Stimulated activated CD4-positive, alpha-beta T cell treated with anti-CD3 and anti-CD28 coated beads, Interleukin-15, amount 100 ng/mL, for 48 hours (primary cell): Measurements from ENCODE around the gene CLCNKB.
"Not testable (repeated sequence)": the region's sequence is repeated elsewhere in the genome, so short reads cannot be mapped to it uniquely, and the experiment has no call there.

Source experiments
- DNase-seq, 2 donors: peaks; one replicate each; pipeline ENCODE4 v3.0.0-alpha.2; 2020; ENCODE audit warnings: low read depth in 2 of 2

Gene CLCNKB

DNA sequence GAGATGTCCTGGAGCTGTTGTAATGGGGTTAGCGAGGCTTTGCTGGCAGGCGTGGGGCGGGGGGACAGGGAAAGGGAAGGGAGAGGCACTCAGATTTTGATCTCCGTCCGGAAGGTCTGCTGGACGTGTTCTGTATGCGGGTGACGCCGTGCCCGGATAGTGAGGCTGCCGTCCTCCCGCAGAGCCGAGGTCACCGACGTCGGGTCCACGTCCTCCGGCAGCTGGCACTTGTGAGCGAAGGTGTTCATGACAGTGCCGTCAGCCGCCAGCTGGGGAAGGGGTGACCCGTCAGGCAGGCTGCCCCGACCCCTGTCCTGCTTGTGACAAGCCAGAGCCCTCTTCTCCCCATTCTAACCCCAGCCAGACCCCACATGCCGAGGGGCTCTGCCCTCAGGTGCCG lies 28.1 kb upstream of the CLCNKB start:
- no peak for DNase-seq

DNA sequence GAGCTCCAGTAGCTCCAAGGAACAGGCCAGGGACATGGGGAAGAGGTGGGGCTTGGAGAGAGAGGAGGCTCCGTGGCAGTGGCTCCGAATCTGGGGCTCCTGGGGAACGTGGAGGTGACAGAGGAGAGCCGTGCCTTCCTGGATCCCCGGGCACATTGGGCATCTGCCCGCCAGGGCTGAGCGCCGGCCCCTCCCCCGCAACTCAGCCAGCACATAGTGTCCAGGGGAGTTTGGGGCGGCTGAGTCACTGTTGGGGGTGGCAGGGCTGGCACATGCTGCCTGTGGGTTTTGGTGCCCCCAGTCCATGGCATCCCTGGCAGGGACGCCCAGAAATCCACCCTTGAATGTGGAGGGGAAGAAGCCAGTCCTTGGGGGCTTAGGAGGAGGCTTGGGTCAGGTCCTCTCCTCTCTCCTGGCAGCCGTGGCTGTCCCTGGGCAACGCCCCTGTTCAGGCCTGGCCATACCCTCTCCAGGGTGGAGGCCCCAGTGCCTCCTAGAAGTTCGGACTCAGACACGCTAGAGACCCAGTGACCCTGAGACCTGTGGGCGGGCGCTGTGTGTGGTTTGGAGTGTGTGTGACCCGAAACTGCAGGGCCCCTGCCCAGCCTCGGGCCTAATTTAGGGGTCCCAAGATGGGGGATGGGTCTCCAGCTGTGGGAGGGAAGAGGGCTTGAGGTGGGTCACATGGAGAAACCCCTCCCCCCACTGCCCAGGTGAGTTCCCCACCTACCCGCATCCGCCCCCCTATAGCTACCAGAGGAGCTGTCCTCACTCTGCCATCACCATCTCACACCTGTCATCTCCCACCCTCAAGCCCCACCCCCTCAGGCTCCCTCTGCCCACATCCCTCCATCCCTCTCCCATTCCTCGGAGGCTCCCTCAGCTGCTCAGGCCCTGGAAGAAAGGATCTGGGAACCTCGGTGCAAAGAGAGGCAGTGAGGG lies 27.4 kb upstream of the CLCNKB start:
- no peak for DNase-seq

DNA sequence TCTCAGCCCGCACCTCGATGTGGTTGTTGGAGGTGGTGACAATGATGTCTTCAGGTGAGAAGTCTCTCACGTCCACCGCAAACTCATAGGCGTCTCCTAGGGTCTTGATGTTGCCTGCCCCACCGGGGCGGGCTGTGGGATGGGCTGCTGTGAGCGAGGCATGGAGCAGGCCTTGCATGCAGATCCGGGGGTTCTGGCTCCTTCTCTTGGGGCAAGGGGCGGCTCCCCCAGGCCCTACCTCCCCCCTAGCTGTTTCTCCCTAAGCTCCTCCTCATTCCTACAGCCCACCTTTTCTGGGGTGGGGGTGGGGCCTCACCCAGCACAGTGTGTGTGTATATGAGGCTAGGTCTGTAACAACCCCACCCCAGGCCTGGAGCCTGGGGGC lies 26.5 kb upstream of the CLCNKB start:
- no peak for DNase-seq

DNA sequence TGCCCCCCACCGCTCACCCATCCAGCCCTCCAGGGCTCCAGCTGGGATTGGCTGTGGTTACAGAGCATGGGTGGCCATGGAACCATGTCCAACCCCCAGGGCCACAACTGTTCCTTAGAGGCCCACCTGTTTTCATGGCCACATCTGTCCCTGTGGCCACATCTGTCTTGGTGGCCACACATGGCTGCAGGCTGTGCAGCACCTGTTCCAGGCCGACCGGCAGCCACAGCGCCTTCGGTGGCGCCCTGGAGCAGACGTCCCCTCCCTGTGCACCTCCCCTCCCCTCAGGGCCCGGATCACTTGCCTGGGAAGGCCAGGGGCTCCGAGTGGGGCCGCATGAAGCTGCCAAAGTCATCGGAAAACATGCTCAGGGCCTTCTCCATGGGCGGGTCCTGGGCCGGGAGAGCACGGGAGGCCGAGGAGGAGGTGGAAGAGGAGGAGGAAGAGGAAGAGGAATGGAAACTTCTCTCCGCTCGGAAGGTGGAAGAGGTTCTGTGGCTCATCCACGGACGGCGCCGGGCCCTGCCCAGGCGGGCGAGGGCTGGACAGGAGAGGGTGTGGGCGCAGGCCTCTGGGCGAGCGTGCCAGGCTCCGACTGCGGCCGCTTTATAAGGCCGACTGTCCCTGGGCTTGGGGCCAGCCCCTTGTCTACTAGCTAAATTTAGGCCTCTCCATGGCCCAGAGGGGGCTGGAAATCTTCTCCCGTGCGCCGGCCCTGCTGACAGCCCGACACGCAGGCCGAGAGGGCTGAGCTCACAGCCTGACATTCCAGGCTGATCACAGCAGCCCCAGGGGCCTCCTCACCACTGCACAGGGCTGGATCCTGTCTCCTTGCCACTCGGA lies 25.9 kb upstream of the CLCNKB start, which contains the start of gene HSPB7:
HSPB7 (minus strand) TSS at position 583 of the 843 bp plus-strand sequence; CDS start at position 503, 80 bp downstream.
- DNase-seq, result no peak

DNA sequence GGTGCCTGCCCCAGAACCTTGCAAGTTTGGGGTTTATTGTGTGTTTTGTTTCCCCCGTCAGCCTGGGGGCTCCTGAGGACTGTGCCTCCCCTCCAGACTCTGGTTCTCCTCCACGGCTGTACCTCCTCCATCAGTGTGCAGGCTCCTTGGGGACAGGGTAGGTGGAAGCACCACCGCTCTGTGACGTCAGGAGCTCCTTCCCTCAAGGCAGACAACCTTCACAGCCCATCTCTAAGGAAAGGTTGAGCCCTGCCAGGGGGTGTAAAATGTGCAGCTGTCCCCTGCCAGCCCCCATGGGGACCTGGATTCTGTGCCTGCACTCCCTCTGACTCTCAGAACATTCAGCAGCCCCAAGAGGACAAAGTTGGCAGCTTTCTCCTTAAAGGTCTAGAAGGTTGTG lies 25.3 kb upstream of the CLCNKB start:
- DNase-seq, result no peak

DNA sequence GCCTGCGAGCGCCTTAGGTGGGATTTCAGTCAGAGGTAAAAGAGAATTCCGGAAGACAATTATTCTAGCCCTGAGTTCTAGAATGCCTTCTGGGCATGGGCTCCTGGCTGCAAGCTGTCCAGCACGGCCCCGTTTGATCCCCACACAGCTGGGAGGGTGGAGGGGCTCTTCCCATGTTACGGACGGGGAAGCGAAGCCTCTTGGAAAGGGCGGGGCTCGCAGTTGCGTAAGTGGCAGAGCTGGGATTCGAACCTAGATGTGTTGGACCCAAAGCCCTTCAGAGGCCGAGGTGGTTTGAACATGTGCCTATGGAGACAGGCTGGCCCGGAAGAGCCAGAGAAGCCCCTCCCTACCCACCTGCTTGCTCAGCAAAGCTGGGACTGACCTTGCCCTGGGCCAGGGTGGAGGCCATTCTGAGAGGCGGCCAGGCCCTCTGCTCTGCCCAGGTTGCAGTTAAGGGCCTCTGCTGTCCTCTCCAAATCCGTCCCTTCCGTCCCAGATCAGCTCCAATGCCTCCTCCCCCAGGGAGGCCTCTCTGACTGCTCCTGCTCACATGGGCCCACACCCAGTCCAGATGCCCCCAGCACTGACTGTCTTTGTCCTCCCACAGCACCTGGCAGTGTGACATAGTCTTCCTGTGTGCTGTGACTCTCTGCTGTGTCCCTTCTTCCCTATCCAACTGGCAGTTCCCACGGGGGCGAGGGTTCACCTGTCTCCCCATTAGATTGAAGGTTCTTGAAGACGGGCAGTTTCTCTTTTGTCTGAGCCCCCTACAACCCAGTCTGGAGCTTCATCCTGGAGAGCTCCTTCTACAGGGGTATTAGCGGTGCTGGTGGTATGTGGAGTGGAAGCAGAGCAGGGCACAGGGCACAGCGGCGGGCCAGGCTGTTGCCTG lies 24.6 kb upstream of the CLCNKB start:
- no peak for DNase-seq

DNA sequence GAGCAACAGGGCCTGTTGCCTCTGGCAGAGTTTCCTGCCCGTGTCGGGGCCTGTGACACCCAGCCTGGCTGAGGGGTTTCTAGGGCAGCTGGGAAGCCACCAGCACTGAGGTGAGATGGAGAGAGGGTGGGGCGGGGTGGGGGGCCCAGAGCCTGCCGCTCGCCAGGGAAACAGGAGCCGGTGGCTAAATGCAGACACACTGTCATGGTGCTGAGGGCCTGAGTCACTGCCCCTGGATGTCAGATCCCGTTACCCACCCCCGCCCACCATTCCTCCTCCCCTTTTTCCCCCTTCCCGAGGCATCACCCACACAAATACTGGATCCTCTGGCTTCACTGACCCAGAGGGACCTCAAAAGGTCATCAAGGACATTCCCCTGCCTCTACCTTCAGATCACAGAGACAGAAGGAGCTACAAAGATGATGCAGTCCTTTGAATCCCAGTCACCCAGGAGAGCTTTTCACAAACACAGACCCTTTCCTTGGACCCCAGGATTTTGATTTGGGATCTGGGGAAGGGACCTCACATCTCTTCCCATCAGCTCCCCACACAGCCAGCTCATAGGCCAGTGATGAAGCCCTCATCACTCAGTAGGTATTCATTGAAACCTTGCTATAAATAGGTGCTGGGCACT lies 23.8 kb upstream of the CLCNKB start:
- no peak for DNase-seq

DNA sequence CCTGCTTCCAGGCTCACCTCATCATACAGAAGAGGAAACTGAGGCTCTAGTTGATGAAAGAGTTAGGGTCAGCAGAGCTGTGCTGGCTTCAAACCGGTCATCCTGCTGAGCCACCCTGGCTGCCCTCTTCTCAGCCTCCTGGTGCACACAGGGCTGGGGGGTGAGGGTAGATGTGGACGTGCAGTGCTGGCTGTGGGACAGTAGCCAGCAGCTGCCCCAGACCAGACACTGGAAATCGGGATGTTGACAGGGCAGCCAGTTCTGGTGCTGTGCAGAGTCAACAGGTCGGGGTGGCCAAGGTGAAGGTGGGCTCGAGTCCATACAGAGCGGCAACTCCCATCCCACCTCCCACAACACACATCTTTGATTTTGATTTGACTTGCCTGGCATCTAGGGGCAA lies 23.3 kb upstream of the CLCNKB start:
- DNase-seq, result no peak

DNA sequence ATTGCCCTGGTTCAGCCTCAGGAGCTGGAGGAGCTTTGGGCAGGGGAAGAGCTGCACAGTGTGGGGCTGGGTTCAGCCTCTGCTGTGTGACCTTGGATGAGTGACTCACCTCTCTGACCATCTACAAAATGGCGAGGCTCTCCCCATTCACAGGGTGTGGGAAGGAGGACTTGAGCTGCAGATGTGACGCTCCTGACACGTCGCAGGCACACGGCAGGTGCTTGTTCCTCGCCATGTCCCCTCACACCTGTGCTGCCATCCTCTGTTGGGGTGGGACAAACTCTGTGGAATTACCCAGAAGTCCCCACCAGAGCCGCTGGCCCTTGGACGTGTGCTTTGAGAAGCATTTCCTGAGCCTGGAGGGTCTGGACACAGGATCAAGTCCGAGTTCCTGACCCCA lies 22.7 kb upstream of the CLCNKB start:
- not testable (repeated sequence) for DNase-seq

DNA sequence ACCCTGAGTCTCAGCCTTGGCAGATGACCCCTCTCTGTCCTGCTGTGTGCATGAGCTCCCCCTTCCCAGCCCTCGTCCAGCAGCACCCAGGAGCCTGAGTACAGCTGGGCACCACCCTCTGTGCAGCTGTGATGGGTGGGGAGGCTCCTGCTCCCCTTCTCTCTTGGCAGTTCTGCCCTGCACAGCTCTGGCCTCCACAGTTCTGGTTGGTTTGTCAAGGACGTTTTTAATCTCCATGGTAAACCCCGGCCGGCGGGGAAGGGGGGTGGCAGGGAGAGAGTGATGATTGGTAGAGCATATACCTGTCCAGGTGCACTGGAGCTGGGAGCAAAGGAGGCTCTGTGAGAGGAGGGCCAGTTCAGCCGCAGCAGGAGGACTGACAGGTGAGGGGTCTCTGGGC lies 21.9 kb upstream of the CLCNKB start, which contains the start of gene CLCNKA:
CLCNKA (plus strand) TSS at position 356 of the 400 bp plus-strand sequence. CDS start 584 bp downstream, outside the sequence.
- DNase-seq, result no peak

DNA sequence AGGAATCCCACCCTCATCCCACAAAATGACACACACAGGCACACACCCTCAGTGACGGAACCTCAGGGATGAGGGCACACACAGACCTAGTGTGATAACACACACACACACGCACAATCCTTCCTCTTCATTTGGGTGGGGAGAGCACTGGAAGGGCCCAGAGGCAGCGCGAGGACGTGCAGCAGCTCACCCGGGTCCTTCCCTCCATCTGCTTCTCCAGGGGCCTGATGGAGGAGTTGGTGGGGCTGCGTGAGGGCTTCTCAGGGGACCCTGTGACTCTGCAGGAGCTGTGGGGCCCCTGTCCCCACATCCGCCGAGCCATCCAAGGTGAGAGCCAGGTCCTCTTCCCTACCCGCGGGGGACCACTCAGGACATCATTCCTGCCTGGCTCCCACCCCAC lies 21.2 kb upstream of the CLCNKB start:
- no peak for DNase-seq

DNA sequence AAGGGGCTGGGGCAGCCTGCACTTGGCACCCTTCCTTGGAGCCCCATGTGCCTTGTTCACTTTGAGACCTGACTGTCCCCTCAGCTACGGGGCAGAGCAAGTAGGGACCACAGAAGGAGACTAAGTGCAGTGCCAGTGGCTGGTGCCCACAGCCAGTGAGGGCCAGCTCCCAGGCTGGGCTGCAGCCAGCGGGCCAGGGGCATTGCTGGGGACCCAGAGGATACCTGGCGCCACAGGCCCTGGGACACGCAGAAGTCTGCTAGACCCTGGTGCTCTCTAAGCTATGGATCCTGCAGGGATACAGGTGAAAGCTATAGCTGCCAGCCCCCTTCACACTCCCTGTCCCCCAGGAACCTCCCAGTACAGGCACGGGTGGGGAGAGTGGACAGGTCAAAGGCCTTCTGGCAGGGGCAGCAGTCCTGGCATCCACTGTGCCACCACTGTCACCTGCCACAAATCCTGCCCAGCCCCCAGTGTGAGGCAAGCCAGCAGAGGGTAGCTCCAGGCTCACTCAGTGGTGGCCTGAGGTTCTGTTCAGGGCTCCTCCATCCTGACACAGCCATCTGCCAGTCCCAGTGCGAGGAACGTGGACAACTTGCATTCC lies 20.4 kb upstream of the CLCNKB start:
- DNase-seq, result no peak

DNA sequence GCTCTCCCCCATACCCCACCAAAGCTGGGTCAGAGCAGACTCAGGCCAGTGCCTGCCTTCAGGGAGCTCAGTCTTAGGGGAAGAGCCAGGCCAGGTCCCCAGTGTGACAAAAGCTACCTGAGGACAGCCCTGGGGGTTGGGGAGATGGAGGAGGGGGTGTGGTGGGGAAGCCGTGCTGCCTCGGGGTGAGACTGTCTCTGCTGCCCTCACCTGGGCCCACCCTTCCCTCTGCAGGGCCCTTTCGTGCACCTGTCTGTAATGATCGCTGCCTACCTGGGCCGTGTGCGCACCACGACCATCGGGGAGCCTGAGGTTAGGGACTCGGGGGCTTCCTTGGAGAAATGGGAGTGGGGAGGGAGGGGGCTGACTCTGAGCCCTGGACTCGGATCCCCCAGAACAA lies 17.3 kb upstream of the CLCNKB start:
- DNase-seq, result not testable (repeated sequence)

DNA sequence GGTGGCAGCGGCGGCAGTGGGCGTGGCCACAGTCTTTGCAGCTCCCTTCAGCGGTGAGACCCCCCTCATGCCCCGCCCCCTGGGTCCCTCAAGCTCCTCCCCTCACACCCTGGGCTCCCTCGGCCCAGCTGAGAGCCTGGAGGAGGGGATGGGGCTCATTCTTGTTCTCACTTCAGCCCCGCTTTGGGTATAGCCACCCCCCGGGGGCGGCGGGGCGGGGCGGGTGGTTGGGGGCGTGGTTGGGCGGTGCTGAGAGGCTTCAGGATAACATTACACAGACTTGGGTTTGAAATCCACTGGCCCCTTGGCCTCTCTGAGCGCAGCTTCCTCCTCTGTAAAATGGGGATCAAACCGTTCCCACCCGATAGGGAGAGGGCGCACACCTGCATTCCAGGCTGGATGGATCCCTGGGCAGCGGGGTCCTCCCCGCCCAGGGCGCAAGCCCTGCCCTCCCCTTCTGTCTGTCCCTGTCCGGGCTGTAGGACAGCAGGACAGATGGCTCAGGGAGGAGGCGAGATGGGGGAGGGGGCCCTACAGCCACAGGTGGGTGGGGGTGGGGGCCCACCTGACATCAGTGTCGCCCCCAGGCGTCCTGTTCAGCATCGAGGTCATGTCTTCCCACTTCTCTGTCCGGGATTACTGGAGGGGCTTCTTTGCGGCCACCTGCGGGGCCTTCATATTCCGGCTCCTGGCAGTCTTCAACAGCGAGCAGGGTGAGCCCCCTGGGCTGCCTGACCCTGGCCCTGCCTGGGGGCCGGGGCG lies 16.7 kb upstream of the CLCNKB start:
- DNase-seq, result peak in 1 of 2 donors; percentile 35

DNA sequence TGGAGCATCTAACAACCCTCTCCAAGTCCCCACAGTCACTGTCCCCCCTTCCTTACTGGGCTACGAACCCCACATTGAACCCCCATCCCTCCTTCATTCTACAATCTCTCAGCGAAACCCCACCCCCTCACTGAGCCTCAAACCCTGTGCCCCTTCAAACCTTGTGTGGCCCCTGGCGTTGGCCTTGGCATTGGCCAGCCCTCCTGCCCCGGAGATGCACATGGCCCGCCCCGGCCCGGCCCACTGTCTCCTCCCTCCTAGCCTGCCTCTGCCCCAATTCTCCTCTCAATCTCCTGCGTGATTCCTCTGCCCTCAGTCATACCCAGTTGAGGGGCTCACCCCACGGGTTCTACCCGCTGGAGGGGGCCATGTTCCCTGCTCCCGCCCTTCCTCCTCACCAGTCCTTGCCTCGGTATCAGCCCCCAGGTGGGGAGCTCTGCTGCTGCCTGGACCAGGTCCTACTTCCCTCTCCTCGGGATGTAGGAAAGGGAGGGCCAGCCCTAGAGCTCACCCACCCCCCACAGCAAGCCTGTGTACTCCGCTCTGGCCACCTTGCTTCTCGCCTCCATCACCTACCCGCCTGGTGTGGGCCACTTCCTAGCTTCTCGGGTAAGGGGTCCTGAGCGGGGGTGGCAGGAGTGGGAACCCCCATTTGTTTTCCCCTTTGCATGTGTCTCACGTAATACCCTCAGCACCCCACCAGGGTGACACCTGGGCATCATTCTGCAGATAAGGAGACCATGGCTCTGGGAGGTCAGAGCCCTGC lies 15.2 kb upstream of the CLCNKB start:
- DNase-seq, result no peak

DNA sequence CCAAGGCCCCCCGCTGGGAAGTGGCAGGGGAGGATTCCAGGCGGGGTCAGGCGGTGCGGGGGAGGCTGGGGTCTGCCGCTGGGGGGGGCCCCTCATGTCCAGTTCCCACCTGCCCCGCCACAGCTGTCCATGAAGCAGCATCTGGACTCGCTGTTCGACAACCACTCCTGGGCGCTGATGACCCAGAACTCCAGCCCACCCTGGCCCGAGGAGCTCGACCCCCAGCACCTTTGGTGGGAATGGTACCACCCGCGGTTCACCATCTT lies 14.6 kb upstream of the CLCNKB start:
- not testable (repeated sequence) for DNase-seq

DNA sequence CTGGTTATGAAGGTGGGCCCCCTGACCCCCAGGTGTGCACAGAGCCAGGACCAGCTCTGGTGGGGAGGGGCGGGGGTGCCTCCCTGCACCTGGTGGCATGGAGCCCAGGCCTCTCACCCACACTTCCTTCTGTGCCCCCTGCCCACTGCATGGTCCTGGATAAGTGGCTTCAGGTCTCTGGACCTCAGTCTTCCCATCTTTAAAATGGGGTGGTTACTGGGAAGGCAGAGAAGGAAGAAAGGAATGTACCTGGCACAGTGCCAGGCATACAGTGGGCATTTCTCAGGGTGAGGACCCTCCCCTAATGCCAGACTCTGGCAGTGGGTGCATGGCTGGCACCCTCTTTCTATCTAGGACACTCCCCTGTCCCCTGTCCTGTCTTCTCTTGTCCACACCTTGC lies 14.3 kb upstream of the CLCNKB start:
- no peak for DNase-seq

DNA sequence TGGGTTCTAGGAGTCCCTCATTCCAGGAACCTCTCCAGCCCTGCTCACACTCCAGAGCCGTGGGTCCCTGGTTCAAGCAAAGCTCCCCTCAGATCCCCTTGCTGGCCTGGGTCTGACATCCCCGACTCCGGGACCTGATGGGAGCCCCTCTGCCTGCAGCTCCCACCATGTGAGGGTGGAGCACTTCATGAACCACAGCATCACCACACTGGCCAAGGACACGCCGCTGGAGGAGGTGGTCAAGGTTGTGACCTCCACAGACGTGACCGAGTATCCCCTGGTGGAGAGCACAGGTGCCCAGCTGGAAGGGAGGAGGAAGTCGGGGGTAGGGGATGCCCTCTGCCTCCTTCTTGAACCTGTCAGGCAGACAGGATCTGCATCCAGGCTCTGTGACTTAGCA lies 12.0 kb upstream of the CLCNKB start:
- DNase-seq, result no peak

DNA sequence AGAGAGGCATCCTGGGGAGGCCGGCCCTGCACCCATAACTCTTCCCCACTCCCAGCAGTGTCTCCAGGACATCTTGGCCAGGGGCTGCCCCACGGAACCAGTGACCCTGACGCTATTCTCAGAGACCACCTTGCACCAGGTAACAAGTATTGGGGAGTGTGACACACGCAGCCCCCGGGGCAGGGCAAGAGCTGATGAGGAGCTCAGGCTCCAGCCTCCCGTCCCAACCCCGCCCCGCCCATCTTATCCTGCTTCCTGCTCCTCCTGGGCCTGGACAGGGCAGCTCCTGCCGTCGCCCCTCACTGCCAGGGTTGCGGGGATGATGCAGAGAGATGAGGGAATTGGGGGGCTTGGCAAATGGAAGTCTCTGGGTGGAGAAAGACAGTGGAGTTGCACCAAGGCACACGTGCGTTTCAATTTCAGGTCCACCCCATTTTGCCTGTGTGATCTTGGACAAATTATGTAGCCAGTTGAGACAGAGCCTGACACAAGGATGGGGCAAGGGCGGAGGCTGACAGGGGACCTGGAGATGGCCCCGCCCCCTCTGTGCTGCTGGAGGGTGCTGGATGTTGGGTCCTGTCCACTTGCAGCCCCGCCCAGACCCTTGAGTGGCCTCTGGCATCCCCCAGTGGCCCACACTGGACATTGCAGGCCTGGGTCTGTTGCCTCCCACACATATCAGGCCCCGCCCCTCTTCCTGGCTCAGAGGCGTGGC lies 11.0 kb upstream of the CLCNKB start:
- DNase-seq, result peak; percentile 44 to 60
